Muscle layer of colon (tissue), 2 donors: ENCODE data around the gene NGB.

Experiments
- H3K27ac ChIP-seq: one replicate; pipeline ENCODE4 v1.7.0; 2013; ENCODE audit warnings: low read depth, mild to moderate bottlenecking, low read length, moderate library complexity
- H3K27me3 ChIP-seq, 2 donors: one replicate each; pipeline ENCODE4 v1.7.0; 2013; ENCODE audit warnings: low read length in 2 of 2, mild to moderate bottlenecking in 2 of 2; ENCODE audit not compliant: insufficient read depth in 2 of 2, control insufficient read depth in 1 of 2
- H3K36me3 ChIP-seq: one replicate; pipeline ENCODE4 v1.7.0; 2013; ENCODE audit warnings: mild to moderate bottlenecking, low read length; ENCODE audit not compliant: insufficient read depth
- H3K4me1 ChIP-seq: one replicate; pipeline ENCODE4 v1.7.0; 2013; ENCODE audit warnings: mild to moderate bottlenecking, low read length; ENCODE audit not compliant: insufficient read depth
- H3K4me3 ChIP-seq, 2 donors: one replicate each; pipeline ENCODE4 v1.7.0; 2013; ENCODE audit warnings: low read length in 2 of 2, low read depth in 1 of 2, mild to moderate bottlenecking in 1 of 2, moderate library complexity in 1 of 2
- H3K9ac ChIP-seq: one replicate; pipeline ENCODE4 v1.7.0; 2013; ENCODE audit warnings: low read length
- H3K9me3 ChIP-seq: one replicate; pipeline ENCODE4 v1.7.0; 2013; ENCODE audit warnings: mild to moderate bottlenecking, low read length
- donor health status: abdominal sarcoma.
- donor health status: Adenocarcinoma of cecum.

Gene NGB

GRCh38 chr14:77273796-77274195 is 2.8 kb upstream of the NGB start:
- Histone ChIP-seq H3K27ac (no peak overlapping the region), H3K4me1 (no peaks in the 10 kb centered on the region)

GRCh38 chr14:77272261-77272660 is 1.3 kb upstream of the NGB start:
- Histone ChIP-seq H3K27me3 (peaks cover 15 to 23% of the 10 kb centered on the region in 2 donors), H3K27ac (no peak overlapping the region), H3K9ac (no peak overlapping the region), H3K4me1 (no peaks in the 10 kb centered on the region), H3K4me3 (no peak overlapping the region), H3K9me3 (peaks cover 6% of the 10 kb centered on the region), H3K36me3 (no peaks in the 10 kb centered on the region)

More at GRCh38 chr14:77273796-77274195, 2.8 kb upstream of the NGB start:
- no peaks in the 10 kb centered on the region for H3K9me3 ChIP-seq
- H3K36me3 ChIP-seq, result peaks cover 9% of the 10 kb centered on the region
- H3K27me3 ChIP-seq, result peaks cover 3 to 19% of the 10 kb centered on the region in 2 donors
- H3K4me3 ChIP-seq, result no peak overlapping the region
- no peak overlapping the region for H3K9ac ChIP-seq

GRCh38 chr14:77270361-77271112 is 469 bp downstream of the NGB start:
- H3K27ac ChIP-seq, result no peak overlapping the region
- peaks cover 15 to 23% of the 10 kb centered on the region in 2 donors for H3K27me3 ChIP-seq
- no peaks in the 10 kb centered on the region for H3K4me1 ChIP-seq
- no peak overlapping the region for H3K4me3 ChIP-seq
- peaks cover 6% of the 10 kb centered on the region for H3K9me3 ChIP-seq
- H3K36me3 ChIP-seq, result no peaks in the 10 kb centered on the region
- no peak overlapping the region for H3K9ac ChIP-seq

GRCh38 chr14:77268989-77269600 is 1.9 kb downstream of the NGB start:
- H3K9me3 ChIP-seq, result peaks cover 6% of the 10 kb centered on the region
- H3K27me3 ChIP-seq, result peaks cover 15 to 23% of the 10 kb centered on the region in 2 donors
- H3K4me3 ChIP-seq, result no peak overlapping the region
- no peaks in the 10 kb centered on the region for H3K36me3 ChIP-seq
- no peak overlapping the region for H3K27ac ChIP-seq
- H3K4me1 ChIP-seq, result no peaks in the 10 kb centered on the region
- no peak overlapping the region for H3K9ac ChIP-seq

- H3K9me3 ChIP-seq, result peaks cover 6% of the 10 kb centered on the region
- no peaks in the 10 kb centered on the region for H3K4me1 ChIP-seq
- H3K27me3 ChIP-seq, result peaks cover 15 to 23% of the 10 kb centered on the region in 2 donors
- no peak overlapping the region for H3K4me3 ChIP-seq
- no peaks in the 10 kb centered on the region for H3K36me3 ChIP-seq
- H3K9ac ChIP-seq, result no peak overlapping the region
- H3K27ac ChIP-seq, result no peak overlapping the region
Measured at GRCh38 chr14:77267937-77268699, 2.9 kb downstream of the NGB start.

- Histone ChIP-seq H3K9me3 (peaks cover 6% of the 10 kb centered on the region), H3K27me3 (peaks cover 12 to 15% of the 10 kb centered on the region in 2 donors), H3K9ac (no peak overlapping the region), H3K27ac (no peak overlapping the region), H3K4me3 (no peak overlapping the region), H3K4me1 (no peaks in the 10 kb centered on the region), H3K36me3 (no peaks in the 10 kb centered on the region)
Measured at GRCh38 chr14:77266336-77266735, 4.7 kb downstream of the NGB start.

- peaks cover 6 to 15% of the 10 kb centered on the region in 2 donors for H3K27me3 ChIP-seq
Measured at GRCh38 chr14:77265561-77266335, 5.3 kb downstream of the NGB start.

GRCh38 chr14:77265187-77265515 is 5.9 kb downstream of the NGB start:
- Histone ChIP-seq H3K27me3 (peaks cover 4 to 15% of the 10 kb centered on the region in 2 donors), H3K4me3 (no peak overlapping the region), H3K4me1 (no peaks in the 10 kb centered on the region)

More at GRCh38 chr14:77265561-77266335, 5.3 kb downstream of the NGB start:
- no peak overlapping the region for H3K27ac ChIP-seq
- no peak overlapping the region for H3K9ac ChIP-seq
- no peak overlapping the region for H3K4me3 ChIP-seq
- peaks cover 6% of the 10 kb centered on the region for H3K9me3 ChIP-seq
- H3K36me3 ChIP-seq, result no peaks in the 10 kb centered on the region
- H3K4me1 ChIP-seq, result no peaks in the 10 kb centered on the region

GRCh38 chr14:77264466-77265186 is 6.4 kb downstream of the NGB start:
- Histone ChIP-seq H3K27me3 (peaks cover 4 to 15% of the 10 kb centered on the region in 2 donors), H3K27ac (no peak overlapping the region), H3K36me3 (no peaks in the 10 kb centered on the region), H3K9me3 (peaks cover 6% of the 10 kb centered on the region), H3K4me3 (no peak overlapping the region), H3K4me1 (no peaks in the 10 kb centered on the region), H3K9ac (no peak overlapping the region)

More at GRCh38 chr14:77265187-77265515, 5.9 kb downstream of the NGB start:
- H3K36me3 ChIP-seq, result no peaks in the 10 kb centered on the region
- no peak overlapping the region for H3K27ac ChIP-seq
- H3K9ac ChIP-seq, result no peak overlapping the region
- peaks cover 6% of the 10 kb centered on the region for H3K9me3 ChIP-seq

GRCh38 chr14:77260631-77261030 is 10.4 kb downstream of the NGB start:
- Histone ChIP-seq H3K27me3 (peaks cover 0 to 13% of the 10 kb centered on the region in 2 donors), H3K27ac (no peak overlapping the region), H3K4me1 (no peaks in the 10 kb centered on the region), H3K36me3 (no peaks in the 10 kb centered on the region), H3K9me3 (no peaks in the 10 kb centered on the region), H3K4me3 (no peak overlapping the region), H3K9ac (no peak overlapping the region)
